GM19025 (cell line): ENCODE data around the gene CERCAM.

Experiments used
- ATAC-seq: cut with Tn5 transposase; IDR thresholded peaks from one replicate; pipeline ENCODE4 v1.9.1; 2021; ENCODE audit warnings: mild to moderate bottlenecking, low read depth, moderate library complexity; ENCODE audit not compliant: unreplicated experiment

The CERCAM gene

GRCh38 chr9:128448746-128449145 lies 28.1 kb downstream of the CERCAM start:
- no peak for ATAC-seq

GRCh38 chr9:128454991-128455390 lies 34.3 kb downstream of the CERCAM start:
- ATAC-seq, result no peak

GRCh38 chr9:128455849-128456612 lies 35.4 kb downstream of the CERCAM start, which contains the start of gene ODF2:
Gene ODF2 (plus strand): TSS chr9:128456006. CDS start chr9:128456092, 86 bp downstream.
- peak; percentile 77 for ATAC-seq

GRCh38 chr9:128456613-128457061 lies 36.0 kb downstream of the CERCAM start:
- peak; percentile 53 for ATAC-seq

- ATAC-seq, result no peak
These were observed 36.5 kb downstream of the CERCAM start for GRCh38 chr9:128457207-128457606.

GRCh38 chr9:128459011-128459410 lies 38.4 kb downstream of the CERCAM start:
- no peak for ATAC-seq

GRCh38 chr9:128469070-128469469 lies 48.4 kb downstream of the CERCAM start:
- no peak for ATAC-seq

- no peak for ATAC-seq
These were observed 49.9 kb downstream of the CERCAM start for GRCh38 chr9:128470560-128470959.

GRCh38 chr9:128473104-128473503 lies 52.4 kb downstream of the CERCAM start:
- ATAC-seq, result no peak

GRCh38 chr9:128475867-128476266 lies 55.2 kb downstream of the CERCAM start:
- ATAC-seq, result no peak

GRCh38 chr9:128479262-128479661 lies 58.6 kb downstream of the CERCAM start:
- no peak for ATAC-seq

- ATAC-seq, result no peak
These were observed 60.9 kb downstream of the CERCAM start for GRCh38 chr9:128481561-128481960.

- no peak for ATAC-seq
These were observed 61.5 kb downstream of the CERCAM start for GRCh38 chr9:128482186-128482585.

GRCh38 chr9:128484686-128485413 lies 64.2 kb downstream of the CERCAM start:
- ATAC-seq, result no peak

GRCh38 chr9:128485414-128485855 lies 64.8 kb downstream of the CERCAM start:
- no peak for ATAC-seq

- no peak for ATAC-seq
These were observed 65.5 kb downstream of the CERCAM start for GRCh38 chr9:128486201-128486600.
